Choroid plexus epithelial cell (primary cell): ENCODE measurements around the gene ITCH.
A peak's percentile ranks its signal among the peaks of the same experiment; 100 is the strongest.

Experiments used
- DNase-seq: peaks from one replicate; pipeline ENCODE4 v3.0.0-alpha.2; 2010; ENCODE audit warnings: low read depth
- H3K4me3 ChIP-seq: 2 replicates; pipeline ENCODE4 v1.5.1; 2011; ENCODE audit warnings: low read depth, mild to moderate bottlenecking, control low read depth, low read length, moderate library complexity
- CTCF ChIP-seq: conservative IDR thresholded peaks from 2 replicates; pipeline ENCODE4 v1.5.1; 2011; ENCODE audit warnings: low read depth, mild to moderate bottlenecking, control low read depth, inconsistent platforms, low read length, moderate library complexity

The ITCH gene

GRCh38 chr20:34559311-34560140 lies 196.5 kb downstream of the ITCH start:
- DNase-seq, result peak; percentile 52
- H3K4me3 ChIP-seq, result peak overlapping the region; percentile 69
- peak; percentile 27 for TF ChIP-seq CTCF

GRCh38 chr20:34560141-34560523 lies 197.1 kb downstream of the ITCH start:
- no peak for TF ChIP-seq CTCF
- H3K4me3 ChIP-seq, result no peak overlapping the region
- no peak for DNase-seq

- no peak overlapping the region for H3K4me3 ChIP-seq
- TF ChIP-seq CTCF, result no peak
- DNase-seq, result no peak
Measured at GRCh38 chr20:34560614-34561013, 197.5 kb downstream of the ITCH start.
